Parathyroid adenoma (tissue), 2 donors: ENCODE data around the gene SEZ6L.

Source experiments
- H2AFZ ChIP-seq: fragments of 300-600 bp; sonication (generic); one replicate; pipeline ENCODE4 v1.7.0; 2017; ENCODE audit warnings: antibody characterized with exemption, mild to moderate bottlenecking
- H3K27ac ChIP-seq: fragments of 300-600 bp; sonication (generic); one replicate; pipeline ENCODE4 v1.7.0; 2017
- H3K27me3 ChIP-seq: fragments of 300-600 bp; sonication (generic); one replicate; pipeline ENCODE4 v1.7.0; 2017; ENCODE audit warnings: low read length; ENCODE audit not compliant: control insufficient read depth, insufficient read depth
- H3K36me3 ChIP-seq: fragments of 300-600 bp; sonication (generic); one replicate; pipeline ENCODE4 v1.7.0; 2017; ENCODE audit warnings: low read length; ENCODE audit not compliant: control insufficient read depth, insufficient read depth
- H3K4me1 ChIP-seq: fragments of 300-600 bp; sonication (generic); one replicate; pipeline ENCODE4 v1.7.0; 2017; ENCODE audit warnings: control low read depth
- H3K4me2 ChIP-seq: fragments of 300-600 bp; sonication (generic); one replicate; pipeline ENCODE4 v1.7.0; 2017; ENCODE audit warnings: low read length
- H3K4me3 ChIP-seq: fragments of 300-600 bp; sonication (generic); one replicate; pipeline ENCODE4 v1.7.0; 2017; ENCODE audit warnings: low read depth, low read length
- H3K79me2 ChIP-seq: fragments of 300-600 bp; sonication (generic); one replicate; pipeline ENCODE4 v1.7.0; 2017; ENCODE audit warnings: control low read depth
- H3K9ac ChIP-seq: fragments of 300-600 bp; sonication (generic); one replicate; pipeline ENCODE4 v1.7.0; 2017; ENCODE audit warnings: mild to moderate bottlenecking
- H3K9me3 ChIP-seq: fragments of 300-600 bp; sonication (generic); one replicate; pipeline ENCODE4 v1.7.0; 2017; ENCODE audit warnings: low read length; ENCODE audit not compliant: control insufficient read depth
- CTCF ChIP-seq: fragments of 300-600 bp; sonication (generic); IDR thresholded peaks from one replicate; pipeline ENCODE4 v1.7.0; 2017; ENCODE audit warnings: antibody characterized with exemption, mild to moderate bottlenecking
- donor health status: primary hyperparathyroidism.

Gene SEZ6L

GRCh38 chr22:26428515-26429457 is 259.5 kb downstream of the SEZ6L start, which contains the start of gene ASPHD2:
Gene ASPHD2 (plus strand): TSS chr22:26429260. CDS start chr22:26433616, 4,356 bp downstream.
- Histone ChIP-seq H3K4me2 (peak within 1 kb of the TSS; percentile 85), H3K27me3 (no peaks in the 10 kb centered on the region), H3K9me3 (no peaks in the 10 kb centered on the region), H3K4me1 (no peaks in the 10 kb centered on the region), H3K4me3 (peak within 1 kb of the TSS; percentile 67), H3K36me3 (no peaks in the 10 kb centered on the region), H3K27ac (peak within 1 kb of the TSS; percentile 20), H2AFZ (peak within 1 kb of the TSS; percentile 81), H3K9ac (no peak within 1 kb of the TSS), H3K79me2 (no peaks in the 10 kb centered on the region)
- no peak for TF ChIP-seq CTCF

GRCh38 chr22:26429458-26430286 is 260.4 kb downstream of the SEZ6L start:
- Histone ChIP-seq H3K79me2 (no peaks in the 10 kb centered on the region), H3K36me3 (no peaks in the 10 kb centered on the region), H3K4me1 (no peaks in the 10 kb centered on the region), H3K4me3 (no peak overlapping the region), H3K27me3 (no peaks in the 10 kb centered on the region), H2AFZ (peak overlapping the region; percentile 56), H3K9me3 (no peaks in the 10 kb centered on the region), H3K4me2 (peak overlapping the region; percentile 59), H3K27ac (no peak overlapping the region), H3K9ac (no peak overlapping the region)
- TF ChIP-seq CTCF: no peak

- Histone ChIP-seq H3K4me1 (no peaks in the 10 kb centered on the region), H3K36me3 (no peaks in the 10 kb centered on the region), H3K9me3 (no peaks in the 10 kb centered on the region), H3K79me2 (no peaks in the 10 kb centered on the region), H3K27ac (no peak overlapping the region), H3K4me3 (no peak overlapping the region), H3K4me2 (no peak overlapping the region), H3K9ac (no peak overlapping the region), H3K27me3 (no peaks in the 10 kb centered on the region), H2AFZ (no peak overlapping the region)
- TF ChIP-seq CTCF: no peak
Observed at GRCh38 chr22:26430600-26430999, 261.3 kb downstream of the SEZ6L start.

GRCh38 chr22:26431261-26431995 is 262.2 kb downstream of the SEZ6L start:
- no peaks in the 10 kb centered on the region for H3K27me3 ChIP-seq
- no peak for TF ChIP-seq CTCF
- no peak overlapping the region for H3K27ac ChIP-seq
- H3K9me3 ChIP-seq: no peaks in the 10 kb centered on the region
- no peak overlapping the region for H3K4me3 ChIP-seq
- no peak overlapping the region for H2AFZ ChIP-seq
- no peak overlapping the region for H3K4me2 ChIP-seq
- H3K79me2 ChIP-seq: no peaks in the 10 kb centered on the region
- H3K9ac ChIP-seq: no peak overlapping the region
- no peaks in the 10 kb centered on the region for H3K4me1 ChIP-seq
- H3K36me3 ChIP-seq: no peaks in the 10 kb centered on the region
